HCT116 (cell line): ENCODE data around the gene TYRP1. TPM values are rescaled to one million over a fixed set of nuclear protein-coding genes. Genes with fewer than 3 reads are reported as not detected.

Experiments
- ATAC-seq: fragments of 200-7000 bp; cut with Tn5 transposase; 2 replicates; pipeline ENCODE4 v1.9.1; 2020; ENCODE audit warnings: mild to moderate bottlenecking, moderate library complexity
- BruUV-seq: library from RNA; stranded (reverse); fragments of 400-500 nt; replicated peaks from 2 replicates; lab custom pipeline; 2021; lab: Mats Ljungman, UMichigan
- CTCF ChIA-PET: fragments of 300-600 bp; sonication (Branson Sonifier 250); formaldehyde crosslinking; loops from one replicate; lab custom pipeline; 2021; ENCODE audit warnings: antibody characterized with exemption; lab: Charles Lee
- POLR2A ChIA-PET: fragments of 300-600, 350-600 bp; sonication (Branson Sonifier 250); formaldehyde crosslinking; loops from one replicate; lab custom pipeline; 2021; ENCODE audit warnings: antibody characterized with exemption; lab: Charles Lee
- RAD21 ChIA-PET, 2 experiments: fragments of 300-600 bp; sonication (Branson Sonifier 250); formaldehyde crosslinking; loops; one replicate each; lab custom pipeline; 2023; ENCODE audit warnings: low total read pairs in 2 of 2; ENCODE audit not compliant: uncharacterized antibody in 2 of 2, unreplicated experiment in 2 of 2, low non-redundant PET in 1 of 2; lab: Charles Lee
- DNase-seq: peaks from one replicate; pipeline ENCODE4 v3.0.0-alpha.2; 2010; ENCODE audit warnings: low read depth, low spot score
- H2AFZ ChIP-seq: fragments of 200-600 bp; shearing (Covaris generic), sonication (generic); 2 replicates; pipeline ENCODE4 v1.6.1; 2017; ENCODE audit warnings: low read depth, mixed run types, mixed read lengths, antibody characterized with exemption, low read length; ENCODE audit not compliant: poor library complexity, severe bottlenecking
- H3K27ac ChIP-seq: 2 replicates; pipeline ENCODE4 v1.5.1; 2012; ENCODE audit warnings: low read depth, low read length
- H3K27me3 ChIP-seq: fragments of 200-600 bp; sonication (generic); 2 replicates; pipeline ENCODE4 v1.6.1; 2016; ENCODE audit warnings: mixed run types, low read length, mixed read lengths; ENCODE audit not compliant: insufficient read depth
- H3K36me3 ChIP-seq, 2 experiments: fragments of 200-500 bp in 1 of 2; fragments of 200-600 bp in 1 of 2; sonication (Bioruptor generic) in 1 of 2; sonication (generic) in 1 of 2; 2 replicates each; pipeline versions ENCODE4 v1.5.1 to v1.6.1; 2014 to 2016; ENCODE audit warnings: low read length in 2 of 2, inconsistent platforms in 1 of 2, mixed read lengths in 1 of 2, mixed run types in 1 of 2; ENCODE audit not compliant: insufficient read depth in 2 of 2, control insufficient read depth in 1 of 2
- H3K4me1 ChIP-seq, 2 experiments: fragments of 200-600 bp in 1 of 2; sonication (generic) in 1 of 2; 2 replicates each; pipeline versions ENCODE4 v1.5.1 to v1.6.1; 2012 to 2017; ENCODE audit warnings: low read length in 2 of 2, inconsistent platforms in 1 of 2, mild to moderate bottlenecking in 1 of 2, mixed read lengths in 1 of 2, mixed run types in 1 of 2, moderate library complexity in 1 of 2; ENCODE audit not compliant: insufficient read depth in 2 of 2, control insufficient read depth in 1 of 2
- H3K4me2 ChIP-seq: fragments of 200-600 bp; sonication (generic); 2 replicates; pipeline ENCODE4 v1.6.1; 2017; ENCODE audit warnings: mixed run types, low read length, mixed read lengths
- H3K4me3 ChIP-seq, 2 experiments: fragments of 200-600 bp in 1 of 2; sonication (generic) in 1 of 2; replicated peaks in 1 of 2; 2 replicates each; pipeline ENCODE4 v1.5.1; 2011 to 2016; ENCODE audit warnings: low read length in 2 of 2, control low read depth in 1 of 2, low read depth in 1 of 2, mild to moderate bottlenecking in 1 of 2, mixed read lengths in 1 of 2, mixed run types in 1 of 2
- H3K79me2 ChIP-seq: fragments of 200-600 bp; sonication (generic); 2 replicates; pipeline ENCODE4 v1.6.1; 2017; ENCODE audit warnings: mild to moderate bottlenecking, mixed run types, low read length, moderate library complexity, mixed read lengths; ENCODE audit not compliant: insufficient read depth
- H3K9ac ChIP-seq: fragments of 200-600 bp; sonication (generic); 2 replicates; pipeline ENCODE4 v1.6.1; 2016; ENCODE audit warnings: low read length, mixed read lengths
- H3K9me2 ChIP-seq: fragments of 200-600 bp; sonication (generic), shearing (Covaris generic); 2 replicates; pipeline ENCODE4 v1.6.1; 2017; ENCODE audit warnings: mixed run types, mild to moderate bottlenecking, moderate library complexity; ENCODE audit not compliant: insufficient read depth
- H3K9me3 ChIP-seq, 2 experiments: fragments of 200-500 bp in 1 of 2; fragments of 200-600 bp in 1 of 2; sonication (Bioruptor generic) in 1 of 2; sonication (generic) in 1 of 2; 2 replicates each; pipeline ENCODE4 v1.6.1; 2014 to 2017; ENCODE audit warnings: low read length in 2 of 2, mixed read lengths in 2 of 2, inconsistent platforms in 1 of 2, low read depth in 1 of 2, mild to moderate bottlenecking in 1 of 2, mixed run types in 1 of 2, moderate library complexity in 1 of 2; ENCODE audit not compliant: control insufficient read depth in 1 of 2, insufficient read depth in 1 of 2
- H4K20me1 ChIP-seq: fragments of 200-600 bp; sonication (generic), shearing (Covaris generic); 2 replicates; pipeline ENCODE4 v1.6.1; 2017; ENCODE audit warnings: mixed run types, mild to moderate bottlenecking, moderate library complexity; ENCODE audit not compliant: insufficient read depth
- CBX3 ChIP-seq: IDR thresholded peaks from 2 replicates; pipeline ENCODE4 v1.6.1; 2012; ENCODE audit warnings: low read depth
- EZH2phosphoT487 ChIP-seq: fragments of 200-600 bp; IDR thresholded peaks from 2 replicates; pipeline ENCODE4 v1.6.1; 2018; ENCODE audit warnings: antibody characterized with exemption, borderline replicate concordance
- JUND ChIP-seq: IDR thresholded peaks from 2 replicates; pipeline ENCODE4 v1.6.1; 2012
- POLR2AphosphoS5 ChIP-seq: IDR thresholded peaks from 2 replicates; pipeline ENCODE4 v1.6.1; 2011; ENCODE audit warnings: mild to moderate bottlenecking, low read depth, low read length, moderate library complexity
- ZFX ChIP-seq: fragments of 450-650 bp; IDR thresholded peaks from 2 replicates; pipeline ENCODE4 v1.6.1; 2017
- intact Hi-C: fragments of 100-400 bp; cut with micrococcal nuclease; formaldehyde crosslinking; loops from 2 replicates; pipeline ENCODE4 v1.10.0; 2022
- total RNA-seq: library from RNA; stranded (reverse); gene quantifications from one replicate; pipeline ENCODE4 v1.2.1, GENCODE V29; 2021; ENCODE audit not compliant: unreplicated experiment

TYRP1 gene
- total RNA-seq, 1 experiment from 2014 or later = not detected

- ATAC-seq (no peak), DNase-seq (no peak)
- ChIA-PET RAD21 (no interaction called here), POLR2A (no interaction called here), CTCF (no interaction called here)
- Histone ChIP-seq H3K9me2 (no peaks in the 10 kb centered on the region), H3K27me3 (no peaks in the 10 kb centered on the region), H3K9ac (no peak overlapping the region), H3K4me2 (no peak overlapping the region), H2AFZ (no peak overlapping the region), H3K79me2 (no peaks in the 10 kb centered on the region), H4K20me1 (no peaks in the 10 kb centered on the region), H3K27ac (no peak overlapping the region), H3K4me1 (no peaks in the 10 kb centered on the region), H3K4me3 (no peak overlapping the region), H3K9me3 (no peaks in the 10 kb centered on the region), H3K36me3 (no peaks in the 10 kb centered on the region)
- BruUV-seq = no TSS peak
- intact Hi-C loops = no loop called here
- TF ChIP-seq POLR2AphosphoS5 (no peak), EZH2phosphoT487 (no peak)
Observed at GRCh38 chr9:12652973-12653372, 40.2 kb upstream of the TYRP1 start.

- DNase-seq (no peak), ATAC-seq (no peak)
- H4K20me1 ChIP-seq = no peaks in the 10 kb centered on the region
- ChIA-PET CTCF (no interaction called here), POLR2A (no interaction called here), RAD21 (no interaction called here)
- no peaks in the 10 kb centered on the region for H3K4me1 ChIP-seq
- H3K79me2 ChIP-seq = no peaks in the 10 kb centered on the region
- H3K27ac ChIP-seq = no peak overlapping the region
- no peak overlapping the region for H2AFZ ChIP-seq
- intact Hi-C loops = no loop called here
- H3K36me3 ChIP-seq = no peaks in the 10 kb centered on the region
- no peak overlapping the region for H3K4me2 ChIP-seq
- no TSS peak for BruUV-seq
- H3K9me2 ChIP-seq = no peaks in the 10 kb centered on the region
- H3K27me3 ChIP-seq = no peaks in the 10 kb centered on the region
- no peak for TF ChIP-seq CBX3
- TF ChIP-seq ZFX = no peak
- no peak for TF ChIP-seq JUND
- H3K9me3 ChIP-seq = no peaks in the 10 kb centered on the region
- H3K4me3 ChIP-seq = no peak overlapping the region
- H3K9ac ChIP-seq = no peak overlapping the region
Observed at GRCh38 chr9:12656803-12657202, 36.4 kb upstream of the TYRP1 start.
